ENCODE results near the gene LIG1. TPM values are rescaled to one million over a fixed set of nuclear protein-coding genes. Genes with fewer than 3 reads are reported as not detected.

Gene LIG1
- polyA plus RNA-seq, 5 donors, result 56.9 to 71.4 (median 63.0) TPM

- no peak for DNase-seq
These were observed 15.9 kb upstream of the LIG1 start for GRCh38 chr19:48186015-48186414.

GRCh38 chr19:48183356-48183755, 13.2 kb upstream of the LIG1 start:
- DNase-seq, result no peak

- DNase-seq, result no peak
These were observed 12.3 kb upstream of the LIG1 start for GRCh38 chr19:48182434-48182833.

GRCh38 chr19:48181505-48181904, 11.4 kb upstream of the LIG1 start:
- DNase-seq, result no peak

- DNase-seq, result no peak
These were observed 6.1 kb upstream of the LIG1 start for GRCh38 chr19:48176226-48176625.

GRCh38 chr19:48175578-48175977, 5.4 kb upstream of the LIG1 start:
- no peak for DNase-seq

- no peak for DNase-seq
These were observed 4.4 kb upstream of the LIG1 start for GRCh38 chr19:48174445-48175030.

- no peak for DNase-seq
These were observed 1.6 kb upstream of the LIG1 start for GRCh38 chr19:48171710-48172109.

GRCh38 chr19:48170817-48171347, 738 bp upstream of the LIG1 start:
- no peak for DNase-seq

- peak in 1 of 2 donors; percentile 20 for DNase-seq
These were observed 586 bp downstream of the LIG1 start for GRCh38 chr19:48169578-48169938.

GRCh38 chr19:48168689-48169088, 1.5 kb downstream of the LIG1 start:
- no peak for DNase-seq

- DNase-seq, result no peak
These were observed 11.8 kb downstream of the LIG1 start for GRCh38 chr19:48158210-48158790.

- DNase-seq, result no peak
These were observed 16.1 kb downstream of the LIG1 start for GRCh38 chr19:48154003-48154402.

GRCh38 chr19:48152551-48152950, 17.6 kb downstream of the LIG1 start:
- peak; percentile 18 to 31 for DNase-seq

GRCh38 chr19:48149430-48149829, 20.7 kb downstream of the LIG1 start:
- DNase-seq, result no peak

- DNase-seq, result no peak
These were observed 21.6 kb downstream of the LIG1 start for GRCh38 chr19:48148576-48148975.

- DNase-seq, result no peak
These were observed 22.5 kb downstream of the LIG1 start for GRCh38 chr19:48147597-48148175.

- DNase-seq, result no peak
These were observed 31.1 kb downstream of the LIG1 start for GRCh38 chr19:48139053-48139452.

- no peak for DNase-seq
These were observed 32.7 kb downstream of the LIG1 start for GRCh38 chr19:48137411-48137810.

- no peak for DNase-seq
These were observed 33.6 kb downstream of the LIG1 start for GRCh38 chr19:48136547-48136946.

- no peak for DNase-seq
These were observed 34.7 kb downstream of the LIG1 start for GRCh38 chr19:48135411-48135810.

- no peak for DNase-seq
These were observed 37.0 kb downstream of the LIG1 start for GRCh38 chr19:48133094-48133493.

- no peak for DNase-seq
These were observed 42.6 kb downstream of the LIG1 start for GRCh38 chr19:48127561-48127960.

Measured in right lung (tissue), 5 donors.